ENCODE results near the gene KCNJ5.
"Not testable (repeated sequence)": the region's sequence is repeated elsewhere in the genome, so short reads cannot be mapped to it uniquely, and the experiment has no call there.

The KCNJ5 gene

DNA sequence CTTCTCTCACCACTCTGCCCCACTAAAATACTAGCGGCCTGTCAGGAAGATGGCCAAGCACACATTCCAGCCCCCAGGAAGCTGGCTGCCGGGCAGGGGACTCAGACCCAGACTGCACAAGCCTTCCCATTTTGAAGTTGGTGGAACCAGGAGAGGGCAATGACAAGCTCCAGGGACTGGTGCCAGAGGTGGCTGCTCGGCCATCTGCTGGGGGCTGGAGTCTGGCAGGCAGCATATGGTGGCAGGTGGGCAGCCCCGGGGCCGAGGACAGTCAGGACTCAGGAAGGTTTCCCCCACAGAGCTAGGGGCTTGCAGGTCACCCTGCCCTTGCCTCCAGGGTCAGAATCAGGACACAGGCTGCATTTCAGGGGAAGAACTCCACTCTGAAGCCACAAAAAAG, 22.6 kb downstream of the KCNJ5 start:
- no peak for DNase-seq (ENCODE audit: low read depth)

- no peak for DNase-seq (ENCODE audit: low read depth)
Measured at GRCh38 chr11:128914216-128915148, 23.3 kb downstream of the KCNJ5 start.

DNA sequence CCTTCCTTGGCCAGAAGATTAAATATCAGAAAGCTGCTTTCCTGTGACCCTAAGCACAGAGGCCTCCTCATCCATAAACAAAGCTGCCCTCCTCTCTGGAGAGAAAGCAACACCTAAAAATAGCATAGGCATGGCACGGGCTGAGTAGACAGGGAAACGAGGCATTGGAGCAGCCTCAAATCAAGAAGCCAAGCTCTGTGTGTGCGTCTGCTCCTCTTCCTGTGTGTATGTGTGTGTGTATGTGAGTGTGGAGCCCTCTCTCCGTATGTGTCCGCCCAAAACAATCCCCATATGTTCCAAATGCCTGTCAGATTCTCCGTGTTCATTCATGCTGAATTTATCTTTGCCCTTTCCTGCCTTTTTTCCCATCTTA, 24.0 kb downstream of the KCNJ5 start:
- no peak for DNase-seq (ENCODE audit: low read depth)

DNA sequence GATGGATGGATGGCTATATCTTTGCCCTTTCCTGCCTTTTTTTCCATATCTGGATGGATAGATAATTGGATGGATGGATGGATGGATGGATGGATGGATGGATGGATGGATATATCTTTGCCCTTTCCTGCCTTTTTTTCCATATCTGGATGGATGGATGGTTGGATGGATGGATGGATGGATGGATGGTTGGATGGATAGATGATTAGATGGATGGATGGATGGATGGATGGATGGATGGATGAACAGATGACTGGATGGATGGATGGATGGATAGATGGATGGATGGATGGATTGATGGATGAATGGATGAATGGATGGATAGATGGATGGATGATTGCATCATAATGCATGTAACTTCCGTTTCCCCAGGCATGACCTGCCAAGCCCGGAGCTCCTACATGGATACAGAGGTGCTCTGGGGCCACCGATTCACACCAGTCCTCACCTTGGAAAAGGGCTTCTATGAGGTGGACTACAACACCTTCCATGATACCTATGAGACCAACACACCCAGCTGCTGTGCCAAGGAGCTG, 24.9 kb downstream of the KCNJ5 start:
- DNase-seq (ENCODE audit: low read depth): no peak

- no peak for DNase-seq (ENCODE audit: low read depth)
Measured at GRCh38 chr11:128916681-128917080, 25.5 kb downstream of the KCNJ5 start.

DNA sequence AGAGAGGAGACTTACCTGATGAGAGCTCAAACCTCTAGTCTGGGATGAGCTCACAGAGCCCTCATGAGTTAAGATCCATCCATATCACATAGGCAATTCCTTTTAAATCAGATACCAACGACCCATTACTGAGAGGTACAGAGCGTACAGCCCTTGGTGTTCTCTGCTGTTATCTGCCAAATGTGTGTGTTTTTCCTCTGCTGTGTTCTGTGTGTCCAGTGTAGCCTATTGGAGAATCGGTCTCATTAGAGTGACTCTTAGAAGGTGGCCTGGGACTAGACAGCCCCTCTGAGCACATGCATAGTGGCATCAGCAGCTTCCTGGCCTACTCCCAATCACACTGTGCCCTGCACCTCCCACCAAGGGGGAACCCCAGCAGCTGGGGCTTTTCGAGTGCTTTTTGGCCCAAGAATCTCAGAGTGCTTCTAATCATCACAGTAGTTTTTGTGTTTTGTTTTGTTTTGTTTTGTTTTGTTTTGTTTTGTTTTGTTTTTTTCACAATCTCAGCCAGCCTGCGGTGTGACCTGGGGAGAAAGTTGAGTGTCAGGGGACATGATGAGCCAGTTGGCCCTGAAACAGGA, 26.1 kb downstream of the KCNJ5 start:
- DNase-seq (ENCODE audit: low read depth): no peak

DNA sequence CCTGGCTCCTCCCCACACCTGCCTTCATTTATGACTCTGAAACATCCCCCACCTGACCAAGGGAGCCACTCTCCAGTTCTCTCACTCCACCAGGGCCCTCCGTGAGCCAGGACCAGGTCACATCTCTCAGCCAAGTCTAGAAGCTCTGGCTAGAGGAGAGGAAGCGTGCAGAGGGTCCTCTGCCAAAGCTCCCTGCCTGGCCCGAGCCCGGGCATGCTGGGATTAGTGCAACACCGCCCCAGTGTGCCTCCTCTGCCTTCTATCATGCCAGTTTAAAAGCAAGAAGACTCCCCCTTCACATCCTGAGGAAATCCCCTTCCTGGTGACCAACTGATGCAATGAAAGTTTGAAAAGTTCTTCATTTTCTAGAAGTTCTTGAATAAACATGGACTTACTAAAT, 28.1 kb downstream of the KCNJ5 start:
- DNase-seq (ENCODE audit: low read depth): no peak

DNA sequence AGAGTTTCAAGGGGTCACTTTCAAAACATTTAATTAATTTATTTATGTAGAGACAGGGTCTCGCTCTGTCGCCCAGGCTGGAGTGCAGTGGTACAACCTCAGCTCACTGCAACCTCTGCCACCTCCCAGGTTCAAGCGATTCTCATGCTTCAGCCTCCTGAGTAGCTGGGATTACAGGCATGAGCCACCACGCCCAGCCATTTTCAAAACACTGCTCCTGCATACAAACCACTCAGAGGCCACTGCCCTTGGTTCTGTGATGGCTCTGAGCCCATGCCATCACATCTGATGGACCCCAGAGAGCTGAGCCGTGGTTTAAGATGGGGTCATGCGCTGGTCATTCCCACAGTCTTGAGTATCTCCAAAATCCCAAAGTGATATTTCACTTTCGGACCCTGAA, 28.5 kb downstream of the KCNJ5 start:
- not testable (repeated sequence) for DNase-seq (ENCODE audit: low read depth)

- no peak for DNase-seq (ENCODE audit: low read depth)
Measured at GRCh38 chr11:128920666-128921065, 29.5 kb downstream of the KCNJ5 start.

DNA sequence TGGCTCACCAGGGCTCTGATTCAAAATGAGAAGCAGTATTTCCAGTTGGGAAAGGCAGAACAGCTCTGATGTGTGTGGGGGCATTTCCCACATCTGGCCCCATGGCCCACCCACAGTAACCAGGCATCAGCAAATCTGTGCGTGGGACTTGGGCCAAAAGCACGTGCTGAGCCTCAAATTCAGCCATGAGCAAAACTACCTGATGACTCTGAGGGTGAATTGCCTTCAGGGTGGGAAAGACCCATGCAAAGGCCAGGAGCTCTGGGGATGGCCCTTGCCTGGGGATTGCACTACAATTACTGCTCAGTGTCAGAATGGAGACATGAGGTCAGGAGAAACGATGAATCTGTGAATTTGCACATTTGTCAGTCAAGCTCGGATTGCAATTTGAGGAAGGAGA, 30.6 kb downstream of the KCNJ5 start:
- no peak for DNase-seq (ENCODE audit: low read depth)

DNA sequence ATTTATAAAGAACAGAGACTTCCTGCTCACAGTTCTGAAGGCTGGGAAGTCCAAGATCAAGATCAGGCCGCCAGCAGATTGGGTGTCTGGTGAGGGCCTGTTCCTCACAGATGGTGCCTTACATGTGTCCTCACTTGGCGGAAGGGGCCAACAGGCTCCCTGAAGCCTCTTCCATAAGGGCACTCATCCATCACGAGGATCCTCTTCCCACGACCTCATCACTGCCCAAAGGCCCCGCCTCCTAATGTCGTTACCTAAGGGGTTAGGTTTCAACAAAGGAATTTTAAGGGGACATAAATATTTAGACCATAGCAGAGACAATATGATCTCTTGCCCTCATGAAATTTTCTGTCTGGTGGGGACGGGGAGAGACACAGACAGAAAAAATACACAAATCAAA, 32.9 kb downstream of the KCNJ5 start:
- no peak for DNase-seq (ENCODE audit: low read depth)

GRCh38 chr11:128924510-128925249, 33.5 kb downstream of the KCNJ5 start:
- no peak for DNase-seq (ENCODE audit: low read depth)

DNA sequence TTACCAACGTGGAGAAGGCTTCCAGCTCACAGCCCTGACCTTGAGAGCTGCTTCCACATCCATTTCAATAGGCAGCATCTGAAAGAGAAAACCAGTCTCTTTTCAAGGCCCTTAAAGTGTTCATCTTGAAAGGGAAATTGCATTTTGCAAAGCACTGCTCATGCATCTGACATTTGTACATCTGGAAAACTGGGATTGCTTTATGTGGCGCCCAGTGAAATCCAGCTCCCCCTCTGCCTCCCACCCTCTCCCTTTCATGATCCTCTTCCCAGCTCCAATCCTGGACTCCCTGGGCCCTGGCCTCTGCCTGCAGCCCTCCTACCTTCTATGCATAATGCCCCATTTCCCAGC, 34.1 kb downstream of the KCNJ5 start:
- no peak for DNase-seq (ENCODE audit: low read depth)

DNA sequence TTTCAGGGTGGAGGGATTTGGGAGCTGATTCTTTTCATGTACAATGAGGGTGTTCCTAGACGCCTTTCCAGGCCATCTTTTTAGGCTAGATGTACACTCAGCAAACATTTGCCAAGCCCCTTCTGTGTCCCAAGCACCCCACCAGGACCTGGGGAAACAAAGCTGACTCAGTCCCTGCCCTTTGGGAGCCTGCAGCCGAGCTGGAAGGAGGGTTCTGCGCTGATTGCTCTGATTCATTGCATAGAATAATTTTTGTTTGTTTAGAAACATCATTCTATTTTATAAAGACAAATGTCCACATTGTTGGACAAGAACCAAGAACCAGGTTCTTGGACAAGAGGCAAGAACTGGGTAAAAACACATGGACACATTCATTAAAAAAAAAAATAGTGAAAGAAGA, 34.8 kb downstream of the KCNJ5 start:
- DNase-seq (ENCODE audit: low read depth): no peak

DNA sequence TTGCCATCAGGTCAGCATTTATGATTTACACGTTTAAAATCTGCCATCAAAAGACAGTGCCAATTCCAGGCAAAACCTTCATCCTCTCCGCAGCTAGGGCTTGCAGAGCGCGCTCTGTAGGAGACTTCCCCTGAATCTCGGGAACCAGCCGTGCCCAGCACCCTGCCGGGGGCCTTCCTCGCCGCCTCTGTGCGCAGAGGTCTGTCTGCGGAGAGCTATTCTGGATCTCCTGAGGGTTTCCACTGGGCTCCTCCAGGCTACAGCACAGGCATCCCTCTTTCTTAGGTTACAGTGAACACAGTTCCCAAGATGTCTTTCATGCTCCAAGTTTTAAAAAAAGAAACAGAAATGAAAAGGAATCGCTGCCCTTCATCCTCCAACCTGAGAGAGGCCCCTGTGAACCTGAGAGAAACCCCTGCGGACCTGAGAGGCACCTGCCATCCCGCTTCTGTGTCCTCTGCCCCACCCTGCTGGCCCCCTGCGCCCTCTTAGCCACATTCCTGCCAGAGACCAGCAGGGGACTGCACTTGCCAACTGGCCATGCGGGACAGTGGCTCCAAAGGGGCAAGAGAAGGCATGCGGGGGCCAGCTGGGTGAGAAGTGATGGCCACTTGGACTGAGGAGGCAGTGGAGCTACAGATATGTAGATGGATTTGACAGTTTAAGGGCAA, 35.4 kb downstream of the KCNJ5 start:
- DNase-seq (ENCODE audit: low read depth): no peak

DNA sequence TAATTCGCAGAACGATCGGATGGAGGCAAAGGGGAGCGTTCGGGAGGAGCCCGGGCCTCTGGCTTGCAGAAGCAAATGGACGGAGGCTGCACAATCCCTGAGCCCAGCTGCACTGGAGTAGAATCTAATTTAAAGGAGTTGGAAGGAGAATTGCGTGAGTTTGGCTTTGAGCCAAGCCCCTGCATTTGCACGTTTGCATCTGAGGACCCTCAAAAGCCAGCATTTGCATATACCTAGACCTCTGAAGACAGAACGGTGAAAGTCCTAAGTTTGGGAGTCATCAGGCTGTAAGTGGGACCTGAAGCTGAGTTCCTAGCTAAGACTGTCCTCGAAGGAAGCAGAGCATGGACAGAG, 35.9 kb downstream of the KCNJ5 start:
- no peak for DNase-seq (ENCODE audit: low read depth)

DNA sequence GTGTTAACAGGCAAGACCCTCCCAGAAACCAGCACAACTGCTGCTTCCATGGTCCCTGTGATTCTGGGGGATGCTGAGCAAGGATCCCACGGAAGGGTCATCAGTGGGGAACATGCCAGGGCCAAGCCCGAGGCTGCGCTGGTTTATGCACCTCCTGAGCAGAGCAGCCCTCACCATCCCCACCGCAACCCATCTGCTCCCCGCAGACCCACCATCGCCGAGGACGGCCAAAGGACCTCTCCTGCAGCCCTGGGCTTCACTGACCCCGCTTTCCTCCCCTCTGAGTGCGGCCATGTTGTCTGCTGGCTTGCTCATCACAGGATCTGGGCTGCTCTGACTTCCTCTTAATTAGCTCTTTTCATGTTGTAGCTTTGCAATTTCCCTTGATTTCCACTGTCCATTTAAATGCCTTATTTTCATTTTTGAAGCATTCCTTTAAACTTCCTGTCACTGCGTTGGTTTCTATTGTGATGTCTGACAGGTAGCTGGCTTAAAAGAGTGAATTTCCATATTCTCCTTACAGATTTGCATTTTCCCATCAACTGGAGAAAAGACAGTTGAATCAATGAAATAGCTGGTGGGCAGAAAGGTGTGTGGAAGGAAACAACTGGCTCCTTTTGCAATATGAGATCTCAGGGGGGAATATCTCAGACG, 36.7 kb downstream of the KCNJ5 start:
- DNase-seq (ENCODE audit: low read depth): no peak

DNA sequence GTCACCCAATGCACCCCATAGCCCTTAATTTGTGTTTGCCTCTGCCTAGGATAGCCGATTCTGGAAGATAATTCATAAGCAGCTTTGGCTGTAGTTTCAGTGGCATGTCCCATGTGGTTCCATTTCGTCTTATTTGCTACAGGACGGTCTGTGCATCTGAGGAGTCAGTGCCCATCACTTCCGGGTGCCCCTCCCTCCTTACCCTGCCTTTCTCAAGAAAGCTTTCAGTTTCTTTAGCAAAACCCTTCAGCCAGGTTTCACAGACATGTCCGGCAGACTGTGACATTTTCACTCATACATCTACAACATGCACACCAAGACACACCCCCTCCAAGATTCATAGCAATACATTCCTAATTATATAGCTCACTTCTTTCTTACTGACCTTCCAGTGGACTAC, 37.2 kb downstream of the KCNJ5 start:
- no peak for DNase-seq (ENCODE audit: low read depth)

- DNase-seq (ENCODE audit: low read depth): no peak
Measured at GRCh38 chr11:128929468-128929867, 38.3 kb downstream of the KCNJ5 start.

GRCh38 chr11:128929991-128930390, 38.8 kb downstream of the KCNJ5 start:
- DNase-seq (ENCODE audit: low read depth): no peak

DNA sequence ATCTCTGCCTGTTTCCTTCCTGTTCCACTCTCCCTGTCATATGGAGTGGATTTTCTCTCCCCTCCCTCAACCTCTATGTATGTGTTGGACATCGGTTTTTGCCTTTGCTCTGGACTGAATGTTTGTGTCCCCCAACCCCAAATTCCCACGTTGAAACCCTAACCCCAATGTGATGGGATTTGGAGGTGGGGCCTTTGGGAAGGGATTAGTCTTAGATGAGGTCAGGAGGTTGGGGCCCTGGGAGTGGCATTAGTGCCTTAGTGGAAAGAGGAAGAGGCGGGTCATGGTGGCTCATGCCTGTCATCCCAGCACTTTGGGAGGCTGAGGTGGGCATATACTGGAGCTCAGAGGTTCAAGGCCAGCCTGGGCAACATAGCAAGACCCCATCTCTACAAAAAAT, 39.9 kb downstream of the KCNJ5 start:
- no peak for DNase-seq (ENCODE audit: low read depth)

DNA sequence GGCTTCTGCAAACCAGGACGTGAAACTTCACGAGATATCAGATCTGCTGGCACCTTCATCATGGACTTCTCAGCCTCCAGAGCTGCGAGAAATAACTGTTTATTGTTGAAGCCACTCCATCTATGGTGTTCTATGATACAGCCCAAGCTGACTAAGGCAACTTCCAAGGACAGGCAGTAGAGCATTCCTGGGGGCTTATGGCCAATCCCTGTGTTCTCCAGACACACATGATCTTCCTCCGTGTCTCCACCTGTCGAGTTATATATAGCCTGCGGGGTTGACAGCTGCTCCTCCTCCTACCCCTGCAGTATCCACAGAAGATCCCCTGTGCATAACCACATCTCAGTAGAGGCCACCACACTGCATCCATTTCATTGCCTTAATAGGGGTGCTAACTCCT, 40.5 kb downstream of the KCNJ5 start:
- DNase-seq (ENCODE audit: low read depth): no peak
